ENCODE data around the gene SOWAHB. TPM values are rescaled to one million over a fixed set of nuclear protein-coding genes. Genes with fewer than 3 reads are reported as not detected.

SOWAHB gene
- total and polyA plus RNA-seq, 2 of the 8 experiments (the other 6 are each of a cell fraction or from before 2014, with no cell fraction given), result 0.15 to 0.65 TPM

DNA sequence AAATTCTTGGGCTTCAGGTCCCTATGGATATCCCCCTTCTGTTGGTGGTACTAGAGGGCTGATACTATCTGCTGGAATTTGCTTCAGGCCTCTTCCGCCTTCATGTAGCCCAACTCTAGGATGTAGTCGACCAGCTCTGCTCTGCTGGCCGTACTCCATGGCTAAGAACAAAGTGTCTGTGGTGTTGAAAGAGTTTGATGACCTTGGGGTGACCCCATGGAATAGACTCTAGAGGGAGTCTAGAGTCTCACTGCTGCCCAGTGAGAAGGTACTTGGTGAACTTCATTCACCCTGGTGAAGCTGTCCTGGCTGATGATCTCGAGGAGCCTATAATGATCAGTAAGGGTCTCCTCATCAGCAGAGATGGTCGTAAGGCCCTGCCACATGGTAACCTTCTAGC, 11.7 kb downstream of the SOWAHB start:
- H4K5ac ChIP-seq (ENCODE audit: insufficient read length, low read depth, low read length), result no peak overlapping the region
- no peaks in the 10 kb centered on the region for H3K36me3 ChIP-seq (ENCODE audit: control insufficient read depth in 2 of 4, insufficient read depth in 4 of 4, low read length in 3 of 4)
- no peak overlapping the region for H2AFZ ChIP-seq (ENCODE audit: low read length)
- H2BK15ac ChIP-seq (ENCODE audit: low read length), result no peak overlapping the region
- no peak overlapping the region for H2BK12ac ChIP-seq (ENCODE audit: low read depth, low read length)
- CTCF ChIA-PET (ENCODE audit: partially characterized antibody), result interaction anchor here (0.7 to 2.7 kb wide), 7 partner anchors 9 to 105 kb away, joined by 3 to 13 read pairs (median 4); no protein-coding TSS in a partner anchor
- H2AK5ac ChIP-seq (ENCODE audit: low read depth, low read length), result no peak overlapping the region
- H3K9ac ChIP-seq (replicated peaks in 1 of 4; ENCODE audit: extremely low read depth in 1 of 4, low read depth in 3 of 4, low read length in 3 of 4), result no peak overlapping the region
- 90% methylated on average over 5 of the region's 5 CpGs; no CpG with 5 or more reads in 1 of the 2 experiments for WGBS, 2 experiments (ENCODE audit: extremely low coverage in 1 of 2, insufficient coverage in 1 of 2, insufficient read length in 1 of 2, insufficient replicate concordance in 2 of 2, low coverage in 1 of 2, low lambda C conversion rate in 2 of 2, missing lambda C conversion rate in 1 of 2)
- no peak overlapping the region for H3K56ac ChIP-seq (replicated peaks; ENCODE audit: insufficient read length, low read depth, low read length)
- H4K8ac ChIP-seq (ENCODE audit: extremely low read depth, insufficient read depth, low read length), result no peak overlapping the region
- H3K79me2 ChIP-seq (ENCODE audit: control insufficient read depth in 1 of 2, insufficient read depth in 2 of 2, low read length in 2 of 2), result no peaks in the 10 kb centered on the region
- H4K20me1 ChIP-seq (replicated peaks in 1 of 2; ENCODE audit: control insufficient read depth in 1 of 2, insufficient read depth in 2 of 2, low read length in 2 of 2), result no peaks in the 10 kb centered on the region
- no peaks in the 10 kb centered on the region for H3K27me3 ChIP-seq (replicated peaks in 1 of 4; ENCODE audit: control insufficient read depth in 3 of 4, extremely low read depth in 1 of 4, insufficient read depth in 3 of 4, low read length in 3 of 4)
- TF ChIP-seq BCL11A (IDR thresholded peaks at IDR 0.05; ENCODE audit: low read depth in 2 of 2, low read length in 2 of 2), result no peak
- no peak for TF ChIP-seq SRF (IDR thresholded peaks at IDR 0.05; ENCODE audit: low read depth, low read length)
- TF ChIP-seq ASH2L (IDR thresholded peaks at IDR 0.05; ENCODE audit: low read length), result no peak
- TF ChIP-seq PHF8 (conservative IDR thresholded peaks at IDR 0.05; ENCODE audit: low read depth, low read length), result no peak
- no peak for TF ChIP-seq EP300 (IDR thresholded peaks at IDR 0.05; ENCODE audit: borderline replicate concordance in 1 of 2, low read depth in 2 of 2, low read length in 2 of 2)
- no peak for TF ChIP-seq EZH2 (IDR thresholded peaks at IDR 0.05; ENCODE audit: low read depth, low read length, severe bottlenecking)
- no peak for TF ChIP-seq KDM5A (IDR thresholded peaks at IDR 0.05; ENCODE audit: low read length)
- no peak for TF ChIP-seq RBBP5 (IDR thresholded peaks at IDR 0.05; ENCODE audit: borderline replicate concordance, low read depth, low read length)
- no peak for TF ChIP-seq JUND (IDR thresholded peaks at IDR 0.05; ENCODE audit: low read length)
- TF ChIP-seq RFX5 (IDR thresholded peaks at IDR 0.05; ENCODE audit: borderline replicate concordance, low read depth, low read length), result no peak
- TF ChIP-seq HDAC6 (IDR thresholded peaks at IDR 0.05; ENCODE audit: low read depth, low read length), result no peak
- H3K9me3 ChIP-seq (ENCODE audit: insufficient read depth in 2 of 2, low read depth in 1 of 2, low read length in 1 of 2), result no peaks in the 10 kb centered on the region
- POLR2A ChIA-PET (ENCODE audit: partially characterized antibody), result interaction anchor here (1.0 kb wide), 1 partner anchor 63 kb away, joined by 3 read pairs; the partner anchor contains the start of gene SEPTIN11
- no peak overlapping the region for H3K4me2 ChIP-seq (ENCODE audit: insufficient read depth in 1 of 2, low read depth in 2 of 2, low read length in 2 of 2)
- no peak overlapping the region for H3K4me3 ChIP-seq (ENCODE audit: extremely low read depth in 1 of 4, insufficient read depth in 2 of 4, low read depth in 3 of 4, low read length in 4 of 4)
- H3K79me1 ChIP-seq (ENCODE audit: low read depth, low read length), result no peaks in the 10 kb centered on the region
- H3K14ac ChIP-seq (ENCODE audit: insufficient read length), result no peak overlapping the region
- no peak overlapping the region for H3K27ac ChIP-seq (ENCODE audit: low read depth, low read length)
- H4K91ac ChIP-seq (replicated peaks; ENCODE audit: insufficient read length, low read length), result no peak overlapping the region
- H3K18ac ChIP-seq (ENCODE audit: extremely low read depth, low read length), result no peak overlapping the region
- H2BK5ac ChIP-seq (ENCODE audit: low read depth, low read length), result no peak overlapping the region
- no peaks in the 10 kb centered on the region for H3K23me2 ChIP-seq (ENCODE audit: low read depth, low read length)
- H2BK20ac ChIP-seq (ENCODE audit: low read length), result no peak overlapping the region
- H3K4me1 ChIP-seq (replicated peaks in 1 of 4; ENCODE audit: control insufficient read depth in 3 of 4, insufficient read depth in 4 of 4, low read length in 3 of 4), result no peaks in the 10 kb centered on the region; a peak in 1 of 7 replicates
- DNase-seq (ENCODE audit: low read depth in 1 of 2, low spot score in 2 of 2) (no peak), FAIRE-seq (no peak)
- no peak overlapping the region for H3K4ac ChIP-seq (replicated peaks; ENCODE audit: insufficient read length, low read depth, low read length)
- no peak overlapping the region for H3K23ac ChIP-seq (ENCODE audit: insufficient read length)
- H2BK120ac ChIP-seq (replicated peaks; ENCODE audit: low read depth, low read length), result no peak overlapping the region

Measured in H1 (cell line).